Stimulated activated CD4-positive, alpha-beta T cell treated with anti-CD3 and anti-CD28 coated beads, Interleukin-1b, Interleukin-23, amount 100 ng/mL, for 1 hour (primary cell): ENCODE measurements around the gene ESR1.
"Not testable (repeated sequence)": the region's sequence is repeated elsewhere in the genome, so short reads cannot be mapped to it uniquely, and the experiment has no call there.

Experiments used
- DNase-seq, 2 donors: peaks; one replicate each; pipeline ENCODE4 v3.0.0-alpha.2; 2020; ENCODE audit warnings: low read depth in 2 of 2

ESR1 gene

DNA sequence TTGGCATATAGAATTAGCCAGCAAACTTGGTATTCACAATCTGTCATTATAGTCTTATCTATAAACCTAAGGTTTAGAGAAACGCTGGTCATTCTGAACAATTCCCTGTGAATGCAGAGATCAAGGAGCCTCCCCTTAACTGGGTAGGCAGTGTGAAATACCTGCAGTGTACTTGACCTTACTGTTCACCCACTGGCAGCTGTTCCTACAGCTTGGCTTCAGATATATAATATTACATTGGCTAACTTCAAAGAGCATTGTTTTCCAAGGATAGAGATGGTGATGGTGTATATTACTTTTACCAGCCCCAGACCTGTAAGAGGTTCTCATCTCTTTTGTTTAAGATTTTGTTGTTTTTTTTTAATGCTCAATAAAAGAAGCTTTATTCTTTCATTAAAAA is 168.3 kb downstream of the ESR1 start:
- no peak for DNase-seq

DNA sequence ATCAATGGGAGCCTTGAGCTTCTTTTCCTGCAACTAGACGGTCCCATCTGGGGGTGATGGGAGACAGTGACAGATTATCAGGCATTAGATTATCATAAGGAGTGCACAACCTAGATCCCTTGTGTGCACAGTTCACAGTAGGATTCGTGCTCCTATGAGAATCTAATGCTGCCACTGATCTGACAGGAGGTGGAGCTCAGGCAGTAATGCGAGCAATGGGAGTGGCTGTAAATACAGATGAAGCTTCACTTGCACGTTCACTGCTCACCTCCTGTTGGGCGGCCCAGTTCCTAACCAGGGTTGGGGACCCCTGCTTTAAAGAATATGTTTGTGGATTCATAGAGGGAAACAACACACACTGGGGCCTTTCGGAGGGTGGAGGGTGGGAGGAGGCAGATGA is 180.7 kb downstream of the ESR1 start:
- DNase-seq = not testable (repeated sequence)

DNA sequence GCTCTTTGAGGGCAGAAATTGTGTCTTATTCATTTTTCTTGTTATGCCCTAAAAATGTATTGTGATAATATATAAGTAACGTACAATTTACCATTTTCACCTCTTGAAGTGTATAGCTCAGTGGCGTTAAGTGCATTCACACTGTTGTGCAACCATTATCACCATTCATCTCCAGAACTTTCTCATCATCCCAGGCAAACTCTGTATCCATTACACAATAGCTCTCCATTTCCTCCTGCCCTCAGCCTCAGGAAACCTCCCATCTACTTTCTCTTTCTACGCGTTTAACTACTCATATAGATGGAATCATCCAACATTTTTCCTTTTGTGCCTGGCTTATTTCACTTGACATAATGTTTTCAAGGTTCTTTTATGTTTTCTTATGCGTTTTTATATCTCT is 184.6 kb downstream of the ESR1 start:
- no peak for DNase-seq

DNA sequence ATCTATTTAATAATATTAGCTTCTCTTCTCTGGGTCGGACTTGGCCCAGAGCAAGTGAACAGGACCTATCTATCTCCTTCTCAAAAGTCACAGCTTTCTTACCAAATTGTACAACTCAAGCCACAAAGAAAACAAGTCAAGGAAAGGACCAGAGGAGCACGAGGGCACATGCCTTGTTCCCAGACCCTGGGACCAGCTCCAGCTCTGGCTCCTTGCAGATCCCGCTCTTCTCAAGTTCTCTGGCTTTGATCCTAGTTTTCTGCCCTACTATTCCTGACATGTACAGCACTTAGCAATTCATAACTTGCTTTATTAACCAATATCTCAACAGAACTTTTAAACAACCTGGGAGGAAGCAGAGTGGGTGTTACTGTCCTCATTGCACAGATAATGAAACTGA is 185.9 kb downstream of the ESR1 start:
- no peak for DNase-seq

DNA sequence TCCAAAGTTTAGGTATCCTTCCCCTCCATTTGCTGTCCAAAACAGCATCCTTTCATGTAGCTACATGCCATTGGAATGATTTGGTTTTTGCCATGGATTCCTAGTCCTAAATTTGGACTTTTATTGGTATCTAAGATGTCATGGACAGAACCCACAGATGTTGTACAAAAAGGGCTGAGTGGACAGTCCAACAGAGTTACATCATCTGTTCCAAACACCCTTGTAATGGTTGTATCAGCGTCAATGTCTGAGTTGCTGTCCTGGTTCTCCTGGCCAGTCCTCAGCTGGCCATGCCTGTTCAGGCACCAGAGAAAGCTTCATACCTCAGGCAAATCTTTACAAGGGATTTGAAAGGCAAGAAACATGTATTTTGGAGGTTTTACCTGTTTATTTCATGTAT is 191.3 kb downstream of the ESR1 start:
- DNase-seq = no peak

DNA sequence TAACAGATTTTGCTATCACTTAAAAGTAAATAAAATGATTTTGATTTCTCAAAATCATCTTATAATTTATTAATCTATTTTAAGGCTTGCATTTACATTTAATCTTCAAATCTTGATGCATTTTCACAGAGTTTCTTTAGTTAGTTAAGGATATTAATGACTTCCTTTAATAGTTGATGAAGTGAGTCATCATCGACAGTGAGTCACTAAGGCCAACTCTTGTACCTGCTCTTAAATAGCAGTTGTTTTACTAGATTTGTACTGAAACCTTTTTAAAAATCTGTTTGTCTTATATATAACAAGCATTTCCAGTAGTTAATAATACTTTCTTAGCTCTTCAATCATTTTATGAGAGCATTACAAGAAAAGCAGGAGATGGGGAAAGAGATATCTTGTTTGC is 191.7 kb downstream of the ESR1 start:
- no peak for DNase-seq

DNA sequence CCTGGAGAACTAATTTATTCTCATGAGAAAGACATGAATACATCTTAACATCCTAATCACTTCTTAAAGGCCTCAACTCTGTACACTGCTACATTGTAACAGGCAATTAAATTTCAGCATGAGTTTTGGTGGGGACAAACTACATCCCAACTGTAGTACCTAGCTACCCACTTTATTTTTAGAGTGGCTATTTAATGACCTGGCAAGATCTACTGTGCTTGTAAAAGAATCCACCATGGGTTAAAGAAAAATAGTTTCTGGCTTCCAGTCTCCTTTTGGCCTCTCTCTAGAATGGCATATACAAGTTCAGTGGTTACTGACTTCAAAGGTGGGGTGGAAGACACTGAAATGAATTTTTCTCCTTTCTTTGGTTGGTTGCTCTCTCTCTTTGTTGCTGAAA is 193.9 kb downstream of the ESR1 start:
- no peak for DNase-seq

DNA sequence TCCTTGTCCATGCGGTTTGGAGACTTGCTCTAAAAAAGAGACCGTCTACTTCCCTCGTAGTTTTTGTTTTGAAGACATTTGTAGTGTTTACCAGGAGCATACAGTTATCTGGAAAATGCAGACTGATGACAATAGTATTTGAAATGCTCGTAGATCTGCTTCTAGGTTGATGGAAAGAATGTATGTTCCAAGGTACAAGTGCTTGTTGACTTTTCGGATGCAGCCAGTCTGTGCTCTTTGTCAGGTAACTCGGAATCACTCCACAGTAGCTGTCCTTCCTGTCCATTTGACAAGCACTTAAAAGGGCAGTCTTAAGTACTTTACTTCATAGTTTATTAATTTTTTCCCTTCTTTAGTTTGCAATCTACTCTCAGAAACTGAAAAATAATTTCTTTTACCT is 194.8 kb downstream of the ESR1 start:
- DNase-seq = no peak

DNA sequence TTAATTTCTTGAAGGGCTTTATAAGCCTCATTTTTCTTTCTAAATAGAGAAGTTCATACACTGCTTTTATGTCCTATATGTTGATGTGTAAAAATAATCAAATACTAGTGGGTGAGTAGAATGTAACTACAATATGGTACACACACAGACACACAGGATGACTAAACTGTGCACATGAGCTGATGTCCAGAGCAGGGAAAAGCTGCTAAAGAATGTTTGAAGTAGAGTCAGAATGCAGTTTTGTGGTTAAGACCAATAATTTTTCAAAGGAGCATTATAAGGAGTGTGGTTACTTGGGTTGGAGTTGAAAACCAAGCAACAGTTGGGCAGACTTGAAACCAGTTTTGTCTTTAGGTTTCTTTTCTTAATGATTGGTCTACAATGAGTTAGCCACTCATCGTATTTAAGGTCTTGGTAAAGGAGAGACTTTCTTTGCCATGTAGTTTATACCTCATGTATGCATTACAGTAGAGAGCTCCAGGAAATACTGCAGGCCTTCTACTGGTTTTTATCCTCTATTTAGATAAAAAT is 196.6 kb downstream of the ESR1 start:
- no peak for DNase-seq

DNA sequence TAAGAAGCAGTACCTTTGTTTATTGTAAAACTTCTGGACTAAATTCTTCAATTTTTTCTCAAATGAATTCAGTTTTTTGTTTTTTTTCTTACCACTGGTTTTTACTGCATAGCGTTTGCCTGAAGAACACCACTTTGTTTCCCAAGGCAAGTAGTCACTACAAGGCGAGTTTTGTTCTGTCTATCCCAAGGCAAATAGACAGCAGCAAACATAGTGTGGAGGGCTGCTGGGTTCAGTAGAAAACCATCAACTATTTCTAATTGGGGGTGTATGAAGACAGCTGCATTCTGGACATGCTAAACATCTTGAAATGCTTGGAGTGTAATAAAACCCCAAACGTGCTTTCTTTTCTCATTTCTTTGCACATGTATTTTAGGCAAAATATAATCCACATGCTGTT is 197.4 kb downstream of the ESR1 start:
- DNase-seq = no peak

DNA sequence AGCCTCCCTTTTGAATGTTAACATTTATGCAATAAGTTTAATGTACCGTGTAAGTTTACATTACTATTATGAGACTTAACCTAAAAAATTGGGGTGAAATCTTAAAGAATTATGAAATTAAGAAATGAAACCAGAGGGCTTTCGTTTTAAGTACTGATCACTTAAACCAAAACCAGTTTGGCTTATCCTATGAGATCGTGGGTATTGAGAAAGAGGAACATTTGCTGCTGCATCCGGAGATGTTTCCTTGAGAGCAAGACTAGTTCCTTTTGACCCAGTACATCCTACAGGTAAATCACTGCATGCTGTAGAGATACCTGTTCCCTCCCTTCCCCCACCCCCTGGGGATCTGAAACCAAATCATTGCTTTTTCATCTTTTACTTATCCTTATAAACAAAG is 201.3 kb downstream of the ESR1 start:
- no peak for DNase-seq

DNA sequence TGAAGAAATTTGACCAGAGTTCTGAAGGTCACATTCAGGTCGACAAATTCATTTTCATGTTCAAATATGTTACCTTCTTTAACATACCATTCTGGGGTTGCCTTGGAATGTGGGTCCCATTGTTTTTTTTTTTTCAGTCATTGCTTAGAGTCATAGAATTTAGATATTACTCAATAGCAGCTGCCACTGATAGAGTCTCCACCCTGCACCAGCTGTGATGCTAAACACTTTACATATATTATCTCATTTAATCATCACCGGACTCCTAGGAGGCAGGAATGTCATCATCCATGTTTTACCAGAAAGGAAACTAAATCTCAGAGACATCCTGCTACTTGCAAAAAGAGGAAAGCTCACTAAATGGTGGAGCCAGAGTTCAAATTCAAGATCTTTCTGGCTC is 204.7 kb downstream of the ESR1 start:
- DNase-seq = no peak

DNA sequence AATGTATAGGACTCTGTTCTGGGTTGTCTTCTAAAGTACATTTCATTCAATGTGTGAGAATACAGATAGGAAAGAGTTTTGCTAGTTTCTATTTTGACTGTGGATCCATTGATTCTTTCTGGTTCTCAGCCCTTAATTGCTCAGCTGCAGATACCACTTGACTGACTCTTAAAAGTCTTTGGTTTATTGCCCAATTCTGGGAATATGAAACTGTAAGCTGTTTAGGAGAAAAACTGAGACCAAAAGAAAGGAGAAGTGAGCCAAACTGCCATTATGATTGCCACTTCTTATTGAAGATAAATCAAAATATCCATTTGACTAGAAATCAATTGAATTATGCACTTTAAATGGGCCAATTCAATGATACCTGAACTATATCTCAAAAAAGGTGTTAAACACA is 211.4 kb downstream of the ESR1 start:
- no peak for DNase-seq

DNA sequence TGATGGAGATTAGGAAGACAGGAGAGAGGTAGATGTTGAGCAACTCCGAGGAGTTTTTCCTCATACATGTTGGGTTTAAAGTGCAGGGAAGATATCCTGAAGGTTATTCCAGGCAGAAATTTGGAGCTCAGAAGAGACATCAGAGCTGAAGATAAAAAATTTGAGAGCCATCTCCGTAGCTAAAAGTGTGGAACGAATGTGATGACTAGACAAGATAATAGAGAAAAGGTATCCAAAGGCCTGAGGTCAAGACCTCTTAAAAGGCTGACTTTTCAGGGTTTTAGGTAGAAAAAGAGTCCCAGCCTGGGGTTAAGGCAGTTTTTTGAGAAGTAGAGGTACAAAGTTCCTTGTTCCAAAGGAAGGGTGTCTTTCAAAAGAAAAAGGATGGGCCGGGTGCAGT is 214.8 kb downstream of the ESR1 start:
- no peak for DNase-seq

DNA sequence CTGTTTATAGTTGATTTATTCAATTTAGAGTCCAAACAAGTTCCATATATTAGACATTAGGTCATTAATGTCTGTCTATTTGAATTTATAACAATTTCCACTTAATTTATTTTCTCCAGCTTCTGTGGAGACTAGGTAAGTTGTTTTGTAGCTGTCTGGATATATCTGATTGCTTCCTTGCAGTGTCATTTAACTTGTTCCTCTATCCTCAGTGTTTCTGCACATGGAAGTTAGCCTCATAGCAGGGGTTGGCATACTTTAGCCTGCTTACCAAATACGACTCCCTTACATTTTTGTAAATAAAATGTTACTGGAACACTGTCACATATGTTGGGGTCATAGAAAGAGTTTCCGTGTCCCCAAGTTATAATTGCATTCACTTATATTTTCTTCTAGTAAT is 216.1 kb downstream of the ESR1 start:
- no peak for DNase-seq

DNA sequence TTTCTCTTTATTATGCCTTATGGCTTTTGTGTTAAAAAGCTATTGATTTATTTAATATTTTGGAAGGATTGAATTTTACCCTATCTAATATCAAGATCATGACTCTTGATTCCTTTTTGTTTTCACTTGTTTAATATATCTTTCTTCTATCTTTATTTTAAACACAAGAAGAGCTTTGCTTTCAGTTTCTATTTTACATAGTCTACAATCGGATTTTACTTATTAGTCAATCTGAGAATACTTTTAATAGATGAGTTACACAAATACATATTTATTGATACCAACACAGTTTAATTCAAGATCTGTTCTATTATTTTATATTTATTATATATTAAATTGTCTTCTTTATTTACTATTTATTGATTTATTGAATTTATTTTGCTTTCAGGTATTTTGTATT is 218.8 kb downstream of the ESR1 start:
- DNase-seq = no peak

DNA sequence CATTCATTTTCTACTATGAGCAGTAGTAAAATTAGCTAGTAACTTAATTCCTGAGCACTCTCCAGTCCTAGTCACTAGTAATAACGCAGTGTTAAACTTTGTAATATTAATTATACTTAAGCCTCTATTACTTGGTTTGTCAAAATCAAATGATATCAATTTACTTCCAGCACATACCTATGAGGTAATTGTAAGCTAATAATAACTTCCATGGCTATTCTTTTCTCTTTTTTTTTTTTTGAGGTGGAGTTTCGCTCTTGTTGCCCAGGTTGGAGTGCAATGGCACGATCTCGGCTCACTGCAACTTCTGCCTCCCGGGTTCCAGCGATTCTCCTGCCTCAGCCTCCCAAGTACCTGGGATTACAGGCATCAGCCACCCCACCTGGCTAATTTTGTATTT is 219.3 kb downstream of the ESR1 start:
- not testable (repeated sequence) for DNase-seq

DNA sequence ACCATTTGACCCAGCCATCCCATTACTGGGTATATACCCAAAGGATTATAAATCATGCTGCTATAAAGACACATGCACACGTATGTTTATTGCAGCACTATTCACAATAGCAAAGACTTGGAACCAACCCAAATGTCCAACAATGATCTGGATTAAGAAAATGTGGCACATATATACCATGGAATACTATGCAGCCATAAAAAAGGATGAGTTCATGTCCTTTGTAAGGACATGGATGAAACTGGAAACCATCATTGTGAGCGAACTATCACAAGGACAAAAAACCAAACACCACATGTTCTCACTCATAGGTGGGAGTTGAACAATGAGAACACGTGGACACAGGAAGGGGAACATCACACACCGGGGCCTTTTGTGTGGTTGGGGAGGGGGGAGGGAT is 226.3 kb downstream of the ESR1 start:
- DNase-seq = not testable (repeated sequence)

DNA sequence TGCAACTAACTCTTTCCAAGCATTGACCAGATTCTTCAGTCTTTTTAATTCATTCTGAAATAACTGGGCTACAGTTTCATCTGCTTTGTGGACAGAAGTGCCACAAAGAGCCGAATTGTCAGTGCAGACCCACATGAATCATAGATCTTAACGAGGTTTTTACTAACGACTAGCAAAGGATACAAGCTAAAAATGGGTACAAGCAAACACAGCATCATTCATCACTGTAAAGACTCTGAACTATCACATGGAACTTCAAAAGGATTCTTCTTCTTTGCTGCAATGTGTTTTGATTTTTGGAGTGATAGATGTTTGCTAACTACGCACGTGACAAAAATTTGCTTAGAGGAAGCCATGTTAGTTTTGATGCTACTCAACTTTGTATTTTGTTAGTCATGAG is 227.1 kb downstream of the ESR1 start:
- no peak for DNase-seq

DNA sequence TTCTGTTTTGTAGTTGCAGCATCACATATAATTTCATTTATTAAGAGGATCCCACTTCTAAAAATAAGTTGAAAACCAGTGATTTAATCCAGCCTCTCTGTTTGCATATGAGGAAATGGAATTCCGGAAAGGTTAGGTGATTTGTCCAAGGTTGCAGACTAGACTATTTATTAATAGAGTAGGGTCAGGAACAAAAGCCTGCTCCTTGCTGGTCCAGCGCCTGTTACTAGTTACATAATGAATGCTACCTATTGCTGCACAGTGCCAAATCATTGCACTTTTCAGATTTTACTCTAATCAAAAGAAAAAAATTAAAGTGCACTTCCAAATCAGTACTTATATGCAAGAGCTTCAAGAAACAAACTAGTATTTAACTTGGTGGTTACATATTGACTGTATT is 238.6 kb downstream of the ESR1 start:
- DNase-seq = no peak

DNA sequence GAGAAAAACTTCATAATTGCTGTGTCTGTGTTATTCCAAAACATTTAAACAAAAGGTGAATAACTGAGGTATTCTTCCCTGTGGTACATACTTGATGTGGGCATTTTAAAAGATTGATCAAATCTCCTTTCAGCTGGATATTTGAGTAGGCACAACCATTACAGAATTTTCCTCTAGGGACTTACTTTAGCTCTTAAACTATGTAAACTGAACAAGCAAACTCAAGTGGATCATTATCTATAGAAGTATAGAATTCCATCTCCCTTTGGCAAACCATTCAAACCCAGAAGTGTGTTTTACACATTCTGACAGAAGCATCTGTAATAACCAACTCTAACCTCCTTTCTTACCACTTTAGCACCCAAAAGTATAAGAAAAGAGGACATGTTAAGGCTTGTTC is 241.4 kb downstream of the ESR1 start:
- no peak for DNase-seq

DNA sequence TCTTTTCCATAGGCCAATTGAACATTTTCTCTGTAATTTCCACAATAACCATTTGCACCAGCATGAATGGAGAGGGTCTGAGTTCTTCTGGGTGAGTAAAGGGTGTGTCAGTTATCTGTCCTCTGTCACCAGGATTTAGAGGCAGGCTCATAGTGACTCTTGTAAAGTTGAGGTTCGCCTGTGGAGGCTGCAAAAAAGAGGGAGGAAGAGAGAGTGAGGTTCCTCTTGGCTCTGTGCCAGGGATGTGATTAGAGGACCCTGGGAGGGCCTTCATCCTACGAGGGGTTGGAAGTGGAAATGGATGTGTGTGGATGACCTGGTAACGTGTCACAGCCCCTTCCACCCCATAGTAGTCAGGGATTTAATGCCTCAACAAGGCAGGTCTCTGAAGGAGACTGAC is 242.0 kb downstream of the ESR1 start:
- DNase-seq = no peak

DNA sequence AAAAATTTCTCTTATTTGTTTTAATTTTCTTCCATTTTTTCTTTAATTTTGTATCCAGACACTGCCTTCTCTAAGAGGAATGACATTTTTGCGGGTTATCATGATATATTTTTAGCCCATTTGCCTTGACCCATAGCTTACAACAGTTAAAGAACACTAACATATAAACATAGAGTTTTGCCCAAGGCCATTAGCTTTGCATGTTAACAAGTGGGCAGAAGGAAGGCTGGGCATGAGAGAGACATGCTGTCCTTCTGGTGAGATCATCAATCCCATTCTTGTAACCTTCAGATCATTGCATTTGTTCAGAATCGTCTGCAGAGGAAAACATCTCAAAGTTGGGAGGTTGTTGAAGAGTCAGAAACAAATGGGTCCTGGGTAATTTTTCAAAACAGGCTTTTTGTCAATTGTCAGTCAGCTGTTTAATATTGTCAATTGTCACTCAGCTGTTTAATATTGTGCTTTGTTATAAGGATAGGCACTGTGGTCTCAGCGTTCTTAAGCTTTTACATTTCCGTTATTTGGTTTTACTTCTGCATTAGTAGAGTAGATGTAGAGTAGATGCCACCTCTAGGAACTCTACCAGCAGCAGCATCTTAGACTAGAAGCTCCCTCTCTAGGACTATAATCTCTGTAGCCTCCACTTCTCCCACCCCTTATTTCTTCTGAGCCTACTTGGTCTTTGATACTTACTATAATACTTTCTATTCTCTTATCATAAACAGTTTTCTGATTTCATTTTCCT is 243.1 kb downstream of the ESR1 start:
- DNase-seq = no peak

DNA sequence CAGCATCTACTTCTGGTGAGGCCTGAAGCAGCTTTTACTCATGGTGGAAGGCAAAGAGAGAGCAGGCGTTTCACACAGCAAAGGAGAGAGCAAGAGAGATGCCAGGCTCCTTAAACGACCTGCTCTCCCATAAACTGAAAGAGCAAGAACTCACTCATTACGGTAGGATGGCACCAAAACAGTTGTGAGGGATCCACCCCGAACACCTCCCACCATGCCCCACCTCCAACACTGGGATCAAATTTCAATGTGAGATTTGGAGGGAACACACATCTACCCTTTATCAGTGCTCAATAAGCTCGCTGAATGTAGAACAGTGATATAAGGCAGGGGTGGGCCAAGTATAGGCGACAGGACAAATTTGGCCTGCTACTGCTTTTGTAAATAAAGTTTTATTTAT is 244.6 kb downstream of the ESR1 start:
- DNase-seq = no peak
